ENCODE data around the gene MAB21L4.

- TF ChIP-seq POLR2AphosphoS5 (IDR thresholded peaks at IDR 0.05; ENCODE audit: low read depth, low read length) (no peak), POLR2A (IDR thresholded peaks at IDR 0.05; ENCODE audit: low read depth, low read length) (no peak)
These were observed 29.9 kb upstream of the MAB21L4 start for GRCh38 chr2:240925568-240926515.
